ENCODE results near the gene ERVV-1.

ERVV-1 gene

GRCh38 chr19:53008061-53008778 lies 5.5 kb upstream of the ERVV-1 start:
- DNase-seq (ENCODE audit: low read depth) = no peak
- TF ChIP-seq MYC (IDR thresholded peaks at IDR 0.05; ENCODE audit: low read depth, low read length) (no peak), POLR2A (IDR thresholded peaks at IDR 0.05; ENCODE audit: extremely low read depth, insufficient read length) (no peak), MAX (IDR thresholded peaks at IDR 0.05; ENCODE audit: low read depth, low read length) (no peak), CTCF (IDR thresholded peaks at IDR 0.05; ENCODE audit: low read depth, low read length) (no peak)
- H3K4me3 ChIP-seq (ENCODE audit: low read depth, low read length) = no peak overlapping the region

GRCh38 chr19:53010494-53010893 lies 3.2 kb upstream of the ERVV-1 start:
- no peak for DNase-seq (ENCODE audit: low read depth)
- H3K4me3 ChIP-seq (ENCODE audit: low read depth, low read length) = no peak overlapping the region
- TF ChIP-seq MAX (IDR thresholded peaks at IDR 0.05; ENCODE audit: low read depth, low read length) (no peak), POLR2A (IDR thresholded peaks at IDR 0.05; ENCODE audit: extremely low read depth, insufficient read length) (no peak), MYC (IDR thresholded peaks at IDR 0.05; ENCODE audit: low read depth, low read length) (no peak), CTCF (IDR thresholded peaks at IDR 0.05; ENCODE audit: low read depth, low read length) (no peak)

GRCh38 chr19:53012006-53012405 lies 1.7 kb upstream of the ERVV-1 start:
- H3K4me3 ChIP-seq (ENCODE audit: low read depth, low read length) = no peak overlapping the region
- TF ChIP-seq MAX (IDR thresholded peaks at IDR 0.05; ENCODE audit: low read depth, low read length) = no peak
- no peak for TF ChIP-seq POLR2A (IDR thresholded peaks at IDR 0.05; ENCODE audit: extremely low read depth, insufficient read length)
- TF ChIP-seq CTCF (IDR thresholded peaks at IDR 0.05; ENCODE audit: low read depth, low read length) = no peak
- TF ChIP-seq MYC (IDR thresholded peaks at IDR 0.05; ENCODE audit: low read depth, low read length) = no peak
- DNase-seq (ENCODE audit: low read depth) = no peak

- DNase-seq (ENCODE audit: low read depth) = no peak
- TF ChIP-seq POLR2A (IDR thresholded peaks at IDR 0.05; ENCODE audit: extremely low read depth, insufficient read length) (no peak), CTCF (IDR thresholded peaks at IDR 0.05; ENCODE audit: low read depth, low read length) (no peak), MAX (IDR thresholded peaks at IDR 0.05; ENCODE audit: low read depth, low read length) (no peak), MYC (IDR thresholded peaks at IDR 0.05; ENCODE audit: low read depth, low read length) (no peak)
- H3K4me3 ChIP-seq (ENCODE audit: low read depth, low read length) = no peak overlapping the region
Measured at GRCh38 chr19:53015159-53015558, 1.4 kb downstream of the ERVV-1 start.

GRCh38 chr19:53015730-53016129 lies 2.0 kb downstream of the ERVV-1 start:
- TF ChIP-seq MYC (IDR thresholded peaks at IDR 0.05; ENCODE audit: low read depth, low read length) (no peak), POLR2A (IDR thresholded peaks at IDR 0.05; ENCODE audit: extremely low read depth, insufficient read length) (no peak), CTCF (IDR thresholded peaks at IDR 0.05; ENCODE audit: low read depth, low read length) (no peak)
- DNase-seq (ENCODE audit: low read depth) = no peak
- H3K4me3 ChIP-seq (ENCODE audit: low read depth, low read length) = no peak overlapping the region
